Stimulated activated memory B cell treated with anti-CD40 and anti-IgM and Interleukin-4, amounts not matched to agents 10 μg/mL and 1 μg/mL and 100 μg/mL, for 72 hours (primary cell): ENCODE results near the gene TCF3.
A peak's percentile ranks its signal among the peaks of the same experiment; 100 is the strongest.
"Not testable (repeated sequence)": the region's sequence is repeated elsewhere in the genome, so short reads cannot be mapped to it uniquely, and the experiment has no call there.

Experiments
- ATAC-seq: fragments of 150-1000 bp; cut with Tn5 transposase; 2 replicates; pipeline ENCODE4 v1.10.0; 2021
- H3K27ac Mint-ChIP-seq: one replicate; pipeline ENCODE4 v1.8.0; 2022; ENCODE audit warnings: mild to moderate bottlenecking, mixed read lengths
- H3K27me3 Mint-ChIP-seq: one replicate; pipeline ENCODE4 v1.8.0; 2022; ENCODE audit warnings: mixed read lengths
- H3K36me3 Mint-ChIP-seq: one replicate; pipeline ENCODE4 v1.8.0; 2022; ENCODE audit warnings: mixed read lengths
- H3K4me1 Mint-ChIP-seq: one replicate; pipeline ENCODE4 v1.8.0; 2022; ENCODE audit warnings: mixed read lengths
- H3K4me3 Mint-ChIP-seq: one replicate; pipeline ENCODE4 v1.8.0; 2022; ENCODE audit warnings: mild to moderate bottlenecking, moderate library complexity, mixed read lengths
- H3K9me3 Mint-ChIP-seq: one replicate; pipeline ENCODE4 v1.8.0; 2022; ENCODE audit warnings: mixed read lengths

Gene TCF3

GRCh38 chr19:1676351-1677266 is 24.2 kb upstream of the TCF3 start:
- no peak overlapping the region for H3K4me3 Mint-ChIP-seq
- H3K4me1 Mint-ChIP-seq: no peaks in the 10 kb centered on the region
- peaks cover 80% of the 10 kb centered on the region for H3K27me3 Mint-ChIP-seq
- ATAC-seq: no peak
- H3K27ac Mint-ChIP-seq: no peak overlapping the region
- no peaks in the 10 kb centered on the region for H3K9me3 Mint-ChIP-seq
- H3K36me3 Mint-ChIP-seq: no peaks in the 10 kb centered on the region

- Mint-ChIP-seq H3K9me3 (no peaks in the 10 kb centered on the region), H3K27me3 (peaks cover 73% of the 10 kb centered on the region), H3K4me1 (no peaks in the 10 kb centered on the region), H3K27ac (no peak overlapping the region), H3K4me3 (no peak overlapping the region), H3K36me3 (no peaks in the 10 kb centered on the region)
- no peak for ATAC-seq
Measured at GRCh38 chr19:1675633-1676350, 23.4 kb upstream of the TCF3 start.

- no peak overlapping the region for H3K27ac Mint-ChIP-seq
- peaks cover 11% of the 10 kb centered on the region for H3K4me1 Mint-ChIP-seq
- peak overlapping the region; percentile 10 for H3K4me3 Mint-ChIP-seq
- H3K27me3 Mint-ChIP-seq: peaks cover 59% of the 10 kb centered on the region
- H3K36me3 Mint-ChIP-seq: no peaks in the 10 kb centered on the region
- no peak for ATAC-seq
- H3K9me3 Mint-ChIP-seq: no peaks in the 10 kb centered on the region
Measured at GRCh38 chr19:1674293-1674679, 21.9 kb upstream of the TCF3 start.

- Mint-ChIP-seq H3K4me1 (peaks cover 16% of the 10 kb centered on the region), H3K36me3 (no peaks in the 10 kb centered on the region), H3K27me3 (peaks cover 54% of the 10 kb centered on the region), H3K27ac (no peak overlapping the region), H3K9me3 (no peaks in the 10 kb centered on the region), H3K4me3 (no peak overlapping the region)
- no peak for ATAC-seq
Measured at GRCh38 chr19:1673645-1674292, 21.4 kb upstream of the TCF3 start.

GRCh38 chr19:1672769-1673644 is 20.6 kb upstream of the TCF3 start:
- H3K27me3 Mint-ChIP-seq: peaks cover 46% of the 10 kb centered on the region
- ATAC-seq: no peak
- peak overlapping the region; percentile 8 for H3K4me3 Mint-ChIP-seq

GRCh38 chr19:1672038-1672768 is 19.8 kb upstream of the TCF3 start:
- no peak overlapping the region for H3K27ac Mint-ChIP-seq
- ATAC-seq: peak; percentile 52
- H3K36me3 Mint-ChIP-seq: no peaks in the 10 kb centered on the region
- peaks cover 38% of the 10 kb centered on the region for H3K27me3 Mint-ChIP-seq
- H3K4me3 Mint-ChIP-seq: peak overlapping the region; percentile 68
- no peaks in the 10 kb centered on the region for H3K9me3 Mint-ChIP-seq
- H3K4me1 Mint-ChIP-seq: peaks cover 32% of the 10 kb centered on the region

More at GRCh38 chr19:1672769-1673644, 20.6 kb upstream of the TCF3 start:
- no peak overlapping the region for H3K27ac Mint-ChIP-seq
- H3K4me1 Mint-ChIP-seq: peaks cover 24% of the 10 kb centered on the region
- H3K36me3 Mint-ChIP-seq: no peaks in the 10 kb centered on the region
- H3K9me3 Mint-ChIP-seq: no peaks in the 10 kb centered on the region

GRCh38 chr19:1671716-1672037 is 19.3 kb upstream of the TCF3 start:
- H3K27ac Mint-ChIP-seq: no peak overlapping the region
- peaks cover 33% of the 10 kb centered on the region for H3K27me3 Mint-ChIP-seq

GRCh38 chr19:1670747-1671146 is 18.3 kb upstream of the TCF3 start:
- H3K9me3 Mint-ChIP-seq, H3K4me3 Mint-ChIP-seq, H3K27ac Mint-ChIP-seq, H3K36me3 Mint-ChIP-seq, ATAC-seq: not testable (repeated sequence)
- Mint-ChIP-seq H3K4me1 (peaks cover 41% of the 10 kb centered on the region), H3K27me3 (peaks cover 26% of the 10 kb centered on the region)

More at GRCh38 chr19:1671716-1672037, 19.3 kb upstream of the TCF3 start:
- peaks cover 34% of the 10 kb centered on the region for H3K4me1 Mint-ChIP-seq
- no peaks in the 10 kb centered on the region for H3K36me3 Mint-ChIP-seq
- peak; percentile 34 for ATAC-seq
- H3K9me3 Mint-ChIP-seq: no peaks in the 10 kb centered on the region
- H3K4me3 Mint-ChIP-seq: peak overlapping the region; percentile 68

GRCh38 chr19:1668486-1669270 is 16.3 kb upstream of the TCF3 start:
- peaks cover 61% of the 10 kb centered on the region for H3K4me1 Mint-ChIP-seq
- no peaks in the 10 kb centered on the region for H3K36me3 Mint-ChIP-seq
- H3K27ac Mint-ChIP-seq: peak overlapping the region; percentile 82
- no peaks in the 10 kb centered on the region for H3K9me3 Mint-ChIP-seq
- peaks cover 7% of the 10 kb centered on the region for H3K27me3 Mint-ChIP-seq
- peak; percentile 85 for ATAC-seq
- peak overlapping the region; percentile 69 for H3K4me3 Mint-ChIP-seq

- peak overlapping the region; percentile 69 for H3K4me3 Mint-ChIP-seq
- peak overlapping the region; percentile 82 for H3K27ac Mint-ChIP-seq
- no peak for ATAC-seq
- H3K36me3 Mint-ChIP-seq: no peaks in the 10 kb centered on the region
- peaks cover 62% of the 10 kb centered on the region for H3K4me1 Mint-ChIP-seq
- no peaks in the 10 kb centered on the region for H3K9me3 Mint-ChIP-seq
- H3K27me3 Mint-ChIP-seq: peaks cover under 1% of the 10 kb centered on the region
Measured at GRCh38 chr19:1668048-1668485, 15.7 kb upstream of the TCF3 start.

- H3K4me3 Mint-ChIP-seq: peak overlapping the region; percentile 11
- peak; percentile 2 for ATAC-seq
Measured at GRCh38 chr19:1665565-1666047, 13.2 kb upstream of the TCF3 start.

GRCh38 chr19:1663852-1664251 is 11.4 kb upstream of the TCF3 start:
- peaks cover 70% of the 10 kb centered on the region for H3K4me1 Mint-ChIP-seq
- H3K9me3 Mint-ChIP-seq: no peaks in the 10 kb centered on the region
- H3K4me3 Mint-ChIP-seq: no peak overlapping the region
- ATAC-seq: peak; percentile 57
- H3K27ac Mint-ChIP-seq: peak overlapping the region; percentile 57
- H3K27me3 Mint-ChIP-seq: no peaks in the 10 kb centered on the region
- no peaks in the 10 kb centered on the region for H3K36me3 Mint-ChIP-seq

More at GRCh38 chr19:1665565-1666047, 13.2 kb upstream of the TCF3 start:
- Mint-ChIP-seq H3K4me1 (peaks cover 69% of the 10 kb centered on the region), H3K9me3 (no peaks in the 10 kb centered on the region), H3K27me3 (no peaks in the 10 kb centered on the region), H3K36me3 (no peaks in the 10 kb centered on the region), H3K27ac (peak overlapping the region; percentile 42)

- not testable (repeated sequence) for H3K4me3 Mint-ChIP-seq, ATAC-seq, H3K36me3 Mint-ChIP-seq, H3K9me3 Mint-ChIP-seq, H3K27me3 Mint-ChIP-seq
- peak overlapping the region; percentile 57 for H3K27ac Mint-ChIP-seq
- peaks cover 70% of the 10 kb centered on the region for H3K4me1 Mint-ChIP-seq
Measured at GRCh38 chr19:1663227-1663626, 10.8 kb upstream of the TCF3 start.
